SK-N-SH treated with all-trans-retinoic acid at 6 μM for 48 hours (cell line): Measurements from ENCODE around the gene PSORS1C2.

Source experiments
- ATAC-seq: fragments of 200-7000 bp; cut with Tn5 transposase; 3 replicates; pipeline ENCODE4 v1.9.1; 2020; ENCODE audit warnings: mild to moderate bottlenecking, moderate library complexity
- ARNTL ChIP-seq: fragments of 450-650 bp; formaldehyde crosslinking; IDR thresholded peaks from 2 replicates; pipeline ENCODE4 v1.5.0; 2020; ENCODE audit warnings: low read depth, mild to moderate bottlenecking, moderate library complexity, borderline replicate concordance
- BACH2 ChIP-seq: fragments of 250-450 bp; sonication (Bioruptor Pico); IDR thresholded peaks from 2 replicates; pipeline ENCODE4 v1.9.0; 2021; ENCODE audit warnings: mild to moderate bottlenecking, borderline replicate concordance
- CSDC2 ChIP-seq: fragments of 250-450 bp; sonication (Bioruptor Pico); IDR thresholded peaks from 2 replicates; pipeline ENCODE4 v1.5.0; 2020; ENCODE audit warnings: mild to moderate bottlenecking, moderate library complexity
- CSRNP3 ChIP-seq: fragments of 250-450 bp; sonication (Bioruptor Pico); IDR thresholded peaks from 2 replicates; pipeline ENCODE4 v1.5.1; 2021; ENCODE audit warnings: mild to moderate bottlenecking, moderate library complexity
- ESRRG ChIP-seq: fragments of 250-450 bp; sonication (Bioruptor Pico); IDR thresholded peaks from 2 replicates; pipeline ENCODE4 v1.6.1; 2021; ENCODE audit warnings: mild to moderate bottlenecking
- GLIS3 ChIP-seq: fragments of 250-450 bp; sonication (Bioruptor Pico); IDR thresholded peaks from 2 replicates; pipeline ENCODE4 v1.5.0; 2020; ENCODE audit warnings: mild to moderate bottlenecking, moderate library complexity
- ISL1 ChIP-seq: fragments of 250-450 bp; sonication (Bioruptor Pico); IDR thresholded peaks from 2 replicates; pipeline ENCODE4 v2.1.2; 2022; ENCODE audit warnings: mild to moderate bottlenecking, moderate library complexity
- OSR1 ChIP-seq: fragments of 250-450 bp; sonication (Bioruptor Pico); IDR thresholded peaks from 2 replicates; pipeline ENCODE4 v1.8.0; 2022; ENCODE audit warnings: moderate library complexity, mild to moderate bottlenecking, inconsistent platforms
- POU6F1 ChIP-seq: fragments of 250-450 bp; sonication (Bioruptor Pico); IDR thresholded peaks from 2 replicates; pipeline ENCODE4 v1.8.0; 2021; ENCODE audit warnings: low read depth, mild to moderate bottlenecking, moderate library complexity, borderline replicate concordance
- PPARA ChIP-seq: fragments of 250-450 bp; sonication (Bioruptor Pico); IDR thresholded peaks from 2 replicates; pipeline ENCODE4 v1.5.0; 2020; ENCODE audit warnings: mild to moderate bottlenecking, borderline replicate concordance
- RARB ChIP-seq: fragments of 250-450 bp; sonication (Bioruptor Pico); IDR thresholded peaks from 2 replicates; pipeline ENCODE4 v1.8.0; 2021; ENCODE audit warnings: mild to moderate bottlenecking, moderate library complexity
- SNAI2 ChIP-seq: fragments of 250-450 bp; sonication (Bioruptor Pico); IDR thresholded peaks from 2 replicates; pipeline ENCODE4 v1.5.0; 2020; ENCODE audit warnings: mild to moderate bottlenecking, moderate library complexity
- TCF4 ChIP-seq: fragments of 250-450 bp; sonication (Bioruptor Pico); IDR thresholded peaks from 2 replicates; pipeline ENCODE4 v1.8.0; 2021; ENCODE audit warnings: mild to moderate bottlenecking, moderate library complexity, borderline replicate concordance
- TOX ChIP-seq: fragments of 250-450 bp; sonication (Bioruptor Pico); IDR thresholded peaks from 2 replicates; pipeline ENCODE4 v1.8.0; 2021; ENCODE audit warnings: mild to moderate bottlenecking, moderate library complexity, borderline replicate concordance
- ZC3H10 ChIP-seq: fragments of 250-450 bp; sonication (Bioruptor Pico); IDR thresholded peaks from 2 replicates; pipeline ENCODE4 v1.5.1; 2021; ENCODE audit warnings: mild to moderate bottlenecking, moderate library complexity
- ZFP3 ChIP-seq: fragments of 250-450 bp; sonication (Bioruptor Pico); IDR thresholded peaks from 2 replicates; pipeline ENCODE4 v1.5.0; 2020; ENCODE audit warnings: mild to moderate bottlenecking, moderate library complexity
- ZFP30 ChIP-seq: fragments of 450-650 bp; formaldehyde crosslinking; IDR thresholded peaks from 2 replicates; pipeline ENCODE4 v1.5.0; 2022; ENCODE audit warnings: mild to moderate bottlenecking, moderate library complexity
- ZNF70 ChIP-seq: fragments of 450-650 bp; formaldehyde crosslinking; IDR thresholded peaks from 2 replicates; pipeline ENCODE4 v1.5.0; 2020; ENCODE audit warnings: mild to moderate bottlenecking, moderate library complexity
- ZNF8 ChIP-seq: fragments of 450-650 bp; formaldehyde crosslinking; IDR thresholded peaks from 2 replicates; pipeline ENCODE4 v1.5.0; 2020; ENCODE audit warnings: mild to moderate bottlenecking, moderate library complexity
- TF ChIP-seq, protein P1 (sequence below): fragments of 250-450 bp; sonication (Bioruptor Pico); IDR thresholded peaks from 2 replicates; pipeline ENCODE4 v1.5.1; 2020; ENCODE audit warnings: low read depth, mild to moderate bottlenecking, moderate library complexity
- TF ChIP-seq, protein P2 (sequence below): fragments of 250-450 bp; sonication (Bioruptor Pico); IDR thresholded peaks from 2 replicates; pipeline ENCODE4 v1.5.0; 2020; ENCODE audit warnings: mild to moderate bottlenecking, moderate library complexity

PSORS1C2 gene

DNA sequence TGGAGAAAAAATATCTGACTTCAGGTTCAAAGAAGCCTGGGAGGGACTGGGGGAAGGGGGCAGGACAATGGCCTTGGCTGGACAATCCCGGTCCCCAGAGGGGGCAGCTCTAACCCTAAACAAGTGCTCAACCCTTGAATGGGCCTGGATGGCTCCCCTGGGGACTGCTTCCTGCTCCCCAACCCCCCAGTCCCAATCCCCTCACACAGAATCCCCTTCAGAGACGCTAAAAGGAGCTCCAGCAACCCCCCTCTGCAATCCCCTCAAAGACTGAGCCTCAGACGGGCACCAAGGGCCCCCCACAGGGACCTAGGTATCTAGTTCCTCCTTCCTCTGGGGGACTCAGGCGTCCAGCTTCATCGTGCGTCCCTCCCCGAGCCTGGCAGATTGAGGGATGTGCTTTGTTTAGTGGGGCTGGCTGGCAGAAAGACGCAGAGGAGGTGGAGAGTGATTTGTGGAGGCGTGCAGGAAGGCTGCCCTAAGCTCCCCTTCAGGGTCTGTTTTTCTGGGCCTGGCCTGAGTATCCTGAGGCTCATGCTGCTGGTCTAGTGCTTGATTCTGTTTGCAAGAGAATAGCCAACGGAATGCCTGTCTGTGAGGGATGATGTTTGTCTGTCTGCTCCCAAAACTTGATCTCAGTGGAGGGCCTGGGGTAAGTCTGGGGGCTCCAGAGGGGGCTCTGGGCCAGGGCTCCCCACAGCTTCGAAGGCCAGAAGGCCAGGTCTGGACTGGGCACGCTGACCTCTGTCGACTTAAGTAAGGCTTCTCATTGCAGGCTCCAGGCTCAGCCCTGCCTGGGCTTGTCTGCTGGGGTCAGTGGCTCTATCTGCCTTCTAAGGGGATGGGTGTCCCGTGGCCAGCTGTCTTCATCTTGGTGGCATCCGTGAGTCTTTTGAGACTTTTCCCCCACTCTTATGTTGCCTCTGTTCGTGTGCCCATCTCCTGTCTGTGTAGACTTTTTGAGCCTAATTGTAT is 33.4 kb upstream of the PSORS1C2 start:
- TF ChIP-seq ARNTL (CRISPR knock-in tag) (no peak), CSRNP3 (CRISPR knock-in tag) (no peak), ESRRG (CRISPR knock-in tag) (no peak), ZC3H10 (no peak), GLIS3 (no peak), CSDC2 (no peak), OSR1 (CRISPR knock-in tag) (no peak), SNAI2 (CRISPR knock-in tag) (no peak), BACH2 (CRISPR knock-in tag) (no peak), ISL1 (CRISPR knock-in tag) (no peak), TCF4 (no peak), RARB (CRISPR knock-in tag) (no peak), PPARA (no peak)
- TF ChIP-seq, protein P1, sequence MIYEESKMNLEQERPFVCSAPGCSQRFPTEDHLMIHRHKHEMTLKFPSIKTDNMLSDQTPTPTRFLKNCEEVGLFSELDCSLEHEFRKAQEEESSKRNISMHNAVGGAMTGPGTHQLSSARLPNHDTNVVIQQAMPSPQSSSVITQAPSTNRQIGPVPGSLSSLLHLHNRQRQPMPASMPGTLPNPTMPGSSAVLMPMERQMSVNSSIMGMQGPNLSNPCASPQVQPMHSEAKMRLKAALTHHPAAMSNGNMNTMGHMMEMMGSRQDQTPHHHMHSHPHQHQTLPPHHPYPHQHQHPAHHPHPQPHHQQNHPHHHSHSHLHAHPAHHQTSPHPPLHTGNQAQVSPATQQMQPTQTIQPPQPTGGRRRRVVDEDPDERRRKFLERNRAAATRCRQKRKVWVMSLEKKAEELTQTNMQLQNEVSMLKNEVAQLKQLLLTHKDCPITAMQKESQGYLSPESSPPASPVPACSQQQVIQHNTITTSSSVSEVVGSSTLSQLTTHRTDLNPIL (CRISPR knock-in tag), result no peak
- TF ChIP-seq, protein P2, sequence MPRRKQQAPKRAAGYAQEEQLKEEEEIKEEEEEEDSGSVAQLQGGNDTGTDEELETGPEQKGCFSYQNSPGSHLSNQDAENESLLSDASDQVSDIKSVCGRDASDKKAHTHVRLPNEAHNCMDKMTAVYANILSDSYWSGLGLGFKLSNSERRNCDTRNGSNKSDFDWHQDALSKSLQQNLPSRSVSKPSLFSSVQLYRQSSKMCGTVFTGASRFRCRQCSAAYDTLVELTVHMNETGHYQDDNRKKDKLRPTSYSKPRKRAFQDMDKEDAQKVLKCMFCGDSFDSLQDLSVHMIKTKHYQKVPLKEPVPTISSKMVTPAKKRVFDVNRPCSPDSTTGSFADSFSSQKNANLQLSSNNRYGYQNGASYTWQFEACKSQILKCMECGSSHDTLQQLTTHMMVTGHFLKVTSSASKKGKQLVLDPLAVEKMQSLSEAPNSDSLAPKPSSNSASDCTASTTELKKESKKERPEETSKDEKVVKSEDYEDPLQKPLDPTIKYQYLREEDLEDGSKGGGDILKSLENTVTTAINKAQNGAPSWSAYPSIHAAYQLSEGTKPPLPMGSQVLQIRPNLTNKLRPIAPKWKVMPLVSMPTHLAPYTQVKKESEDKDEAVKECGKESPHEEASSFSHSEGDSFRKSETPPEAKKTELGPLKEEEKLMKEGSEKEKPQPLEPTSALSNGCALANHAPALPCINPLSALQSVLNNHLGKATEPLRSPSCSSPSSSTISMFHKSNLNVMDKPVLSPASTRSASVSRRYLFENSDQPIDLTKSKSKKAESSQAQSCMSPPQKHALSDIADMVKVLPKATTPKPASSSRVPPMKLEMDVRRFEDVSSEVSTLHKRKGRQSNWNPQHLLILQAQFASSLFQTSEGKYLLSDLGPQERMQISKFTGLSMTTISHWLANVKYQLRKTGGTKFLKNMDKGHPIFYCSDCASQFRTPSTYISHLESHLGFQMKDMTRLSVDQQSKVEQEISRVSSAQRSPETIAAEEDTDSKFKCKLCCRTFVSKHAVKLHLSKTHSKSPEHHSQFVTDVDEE, result no peak
- no peak for ATAC-seq

GRCh38 chr6:31170987-31171671 is 32.3 kb upstream of the PSORS1C2 start:
- no peak for ATAC-seq
- TF ChIP-seq BACH2 (CRISPR knock-in tag) (no peak), RARB (CRISPR knock-in tag) (no peak), PPARA (no peak), ZNF70 (no peak), TOX (CRISPR knock-in tag) (no peak), ZNF8 (no peak), ARNTL (CRISPR knock-in tag) (no peak), POU6F1 (CRISPR knock-in tag) (no peak), GLIS3 (no peak), SNAI2 (CRISPR knock-in tag) (no peak), TCF4 (no peak), ZC3H10 (no peak), OSR1 (CRISPR knock-in tag) (no peak), CSDC2 (no peak), CSRNP3 (CRISPR knock-in tag) (no peak), ZFP30 (CRISPR knock-in tag) (no peak), ZFP3 (CRISPR knock-in tag) (no peak), ESRRG (CRISPR knock-in tag) (no peak)
- TF ChIP-seq, protein P2, result no peak
